HUDEP-2 (cell line): ENCODE results near the gene RAB1A.

ENCODE experiments used
- DNase-seq, 76 experiments: peaks; one replicate each; lab custom pipeline; 2025; ENCODE audit not compliant: unreplicated experiment in 76 of 76; lab: John Stamatoyannopoulos, UW

RAB1A gene

DNA sequence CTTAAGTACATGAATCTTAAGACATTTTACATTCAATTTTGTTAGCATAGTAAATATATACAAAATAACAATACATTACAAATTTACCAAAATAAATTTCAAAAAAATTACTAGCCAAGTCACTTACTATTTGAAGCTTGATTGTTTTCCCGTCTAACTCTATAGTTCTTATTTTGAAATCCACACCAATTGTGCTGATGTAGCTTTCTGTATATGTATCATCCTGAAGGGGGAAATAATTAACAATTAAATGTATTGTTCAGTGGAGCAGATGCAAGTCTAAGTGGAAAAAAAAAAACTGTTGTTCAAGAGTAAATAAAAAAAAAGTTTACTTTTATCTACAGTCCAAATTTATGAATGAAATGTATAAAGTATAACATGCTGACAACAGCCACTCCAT is 32.1 kb downstream of the RAB1A start:
- DNase-seq: no peak

- DNase-seq: no peak
Measured at GRCh38 chr2:65096948-65097347, 33.0 kb downstream of the RAB1A start.

DNA sequence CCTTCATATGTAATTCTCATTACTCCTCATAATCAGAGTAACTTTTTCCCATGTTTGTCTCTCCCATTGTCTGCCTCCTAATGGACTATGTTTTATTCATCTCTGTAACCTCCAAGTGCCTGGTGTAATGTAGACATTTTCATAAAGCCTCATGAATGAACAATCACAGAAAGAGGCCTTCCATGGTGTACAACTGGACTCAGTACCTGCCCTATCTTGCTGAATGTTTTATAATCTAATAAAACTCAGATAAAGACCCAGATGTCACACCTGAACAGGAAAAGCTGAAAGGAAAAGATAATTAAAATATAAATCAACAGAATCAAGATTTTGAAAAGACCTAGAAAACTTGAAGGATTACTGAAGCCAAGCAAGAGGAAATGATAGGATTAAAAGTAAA is 36.7 kb downstream of the RAB1A start:
- DNase-seq: no peak

- no peak for DNase-seq
Measured at GRCh38 chr2:65092791-65093190, 37.1 kb downstream of the RAB1A start.

DNA sequence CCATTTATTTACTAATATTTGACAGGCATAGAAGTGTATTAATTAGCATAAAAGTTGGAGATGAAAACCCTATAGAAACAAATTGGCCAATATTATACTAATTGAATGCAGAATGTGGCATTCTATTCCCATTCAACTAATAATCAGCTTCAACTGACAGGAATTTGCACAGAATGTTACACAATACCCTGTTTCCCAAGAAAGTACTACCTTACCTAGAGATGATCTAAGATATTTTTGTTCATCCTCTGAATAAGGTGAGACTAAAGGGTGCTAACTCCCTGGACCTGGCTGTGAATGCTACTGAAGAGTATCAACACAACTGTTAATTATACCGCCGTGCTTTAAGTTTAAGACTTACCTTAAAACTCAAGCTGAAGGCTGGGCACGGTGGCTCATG is 44.8 kb downstream of the RAB1A start:
- DNase-seq: no peak

DNA sequence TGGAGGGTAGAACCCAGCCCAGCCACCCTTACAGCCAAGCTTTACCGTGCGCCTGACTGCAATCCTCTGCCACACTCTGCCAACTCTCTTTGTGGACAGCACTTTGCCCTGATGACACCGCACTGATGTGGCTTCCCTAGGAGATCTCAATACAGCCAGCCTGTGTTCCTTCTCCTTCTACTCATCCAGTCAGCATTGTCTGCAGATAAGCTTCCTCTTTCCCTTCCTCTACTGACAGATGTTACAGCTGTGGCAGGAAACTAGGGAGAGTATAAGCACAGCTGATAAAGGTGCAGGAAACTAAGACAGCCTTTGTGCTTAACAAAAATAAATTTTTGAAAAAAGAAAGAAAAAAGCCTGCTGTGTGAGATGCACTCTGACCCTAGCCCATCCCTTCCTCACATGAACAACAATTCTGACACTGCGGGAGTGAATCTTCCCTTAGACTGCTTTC is 48.6 kb downstream of the RAB1A start:
- DNase-seq: peak in 1 of 76 experiments; percentile 18

GRCh38 chr2:65079017-65079416 is 50.9 kb downstream of the RAB1A start:
- no peak for DNase-seq

DNA sequence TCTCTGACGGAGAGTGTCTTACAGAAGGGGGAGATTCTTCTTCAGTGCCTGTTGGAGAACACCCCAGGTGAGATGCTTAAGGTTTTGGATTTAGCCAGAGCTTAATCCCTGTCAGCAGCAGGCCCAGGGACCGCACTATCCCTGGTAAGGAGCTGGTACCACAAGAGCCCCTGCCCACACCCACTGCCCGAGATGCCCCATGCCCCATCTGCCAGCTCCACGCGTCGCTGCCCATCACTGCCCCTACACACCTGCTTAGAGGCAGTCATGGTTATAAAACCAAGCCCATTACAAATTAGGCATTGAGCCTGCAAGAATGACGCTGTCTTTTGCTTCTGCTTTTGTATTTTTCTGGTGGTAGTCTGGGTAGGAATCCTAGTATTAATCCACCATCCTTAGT is 52.0 kb downstream of the RAB1A start:
- DNase-seq: no peak

GRCh38 chr2:65076345-65076710 is 53.6 kb downstream of the RAB1A start:
- DNase-seq: no peak

DNA sequence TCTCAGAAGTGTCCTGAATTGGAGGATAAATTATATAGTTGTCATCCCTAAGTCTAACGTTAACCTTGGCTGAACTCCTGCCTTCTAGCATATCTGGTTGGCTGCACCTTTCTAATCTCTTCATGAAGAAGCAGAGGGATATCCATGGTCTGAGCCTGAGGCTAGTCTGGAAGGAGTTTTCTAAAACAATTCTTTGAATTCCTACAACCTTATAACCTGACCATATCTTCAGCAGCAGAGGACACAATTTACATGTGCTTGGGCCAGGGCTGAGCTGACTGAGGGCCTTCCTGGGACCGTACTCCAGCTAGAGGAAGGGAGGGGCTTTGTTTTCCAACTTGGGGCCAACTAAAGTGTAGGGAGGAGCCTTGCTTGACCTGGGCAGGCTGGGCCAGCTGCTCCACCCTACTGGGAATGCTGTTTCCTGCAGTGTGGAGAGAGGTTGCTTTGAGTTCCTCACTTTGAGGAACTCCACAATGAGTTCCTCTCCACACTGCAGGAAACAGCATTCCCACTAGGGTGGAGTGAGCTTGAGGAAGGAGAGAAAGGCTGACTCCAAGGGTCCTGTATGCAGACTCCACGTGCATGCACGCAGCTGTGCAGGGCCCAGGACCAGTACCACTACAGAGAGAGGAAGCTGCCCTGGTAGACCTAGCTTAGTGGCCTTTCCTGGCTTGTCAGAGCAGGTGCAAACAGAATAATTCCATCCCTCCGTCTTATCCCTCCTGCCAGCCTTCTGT is 54.1 kb downstream of the RAB1A start:
- peak in 1 of 76 experiments; percentile 1 for DNase-seq

- DNase-seq: no peak
Measured at GRCh38 chr2:65075176-65075575, 54.7 kb downstream of the RAB1A start.

- DNase-seq: no peak
Measured at GRCh38 chr2:65073879-65074565, 55.9 kb downstream of the RAB1A start.

- no peak for DNase-seq
Measured at GRCh38 chr2:65072181-65072970, 57.5 kb downstream of the RAB1A start.

DNA sequence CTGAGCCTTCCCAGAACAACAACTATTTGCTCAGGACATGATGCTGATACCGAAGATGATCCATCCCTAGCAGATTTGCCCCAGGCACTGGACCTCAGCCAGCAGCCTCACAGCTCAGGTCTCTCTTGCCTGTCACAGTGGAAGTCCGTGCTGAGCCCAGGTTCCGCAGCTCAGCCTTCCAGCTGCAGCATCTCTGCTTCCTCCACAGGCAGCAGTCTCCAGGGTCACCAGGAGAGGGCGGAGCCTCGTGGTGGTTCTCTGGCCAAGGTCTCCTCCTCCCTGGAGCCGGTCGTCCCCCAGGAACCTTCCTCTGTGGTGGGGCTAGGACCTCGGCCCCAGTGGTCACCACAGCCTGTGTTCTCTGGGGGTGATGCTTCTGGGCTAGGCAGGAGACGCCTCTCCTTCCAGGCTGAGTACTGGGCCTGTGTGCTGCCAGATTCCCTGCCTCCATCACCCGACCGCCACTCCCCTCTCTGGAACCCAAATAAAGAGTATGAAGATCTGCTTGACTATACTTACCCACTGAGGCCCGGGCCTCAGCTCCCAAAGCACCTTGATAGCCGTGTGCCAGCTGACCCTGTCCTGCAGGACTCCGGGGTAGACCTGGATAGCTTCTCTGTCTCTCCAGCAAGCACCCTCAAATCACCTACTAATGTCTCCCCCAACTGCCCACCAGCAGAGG is 58.3 kb downstream of the RAB1A start:
- DNase-seq: no peak

GRCh38 chr2:65070856-65071255 is 59.0 kb downstream of the RAB1A start:
- DNase-seq: no peak

DNA sequence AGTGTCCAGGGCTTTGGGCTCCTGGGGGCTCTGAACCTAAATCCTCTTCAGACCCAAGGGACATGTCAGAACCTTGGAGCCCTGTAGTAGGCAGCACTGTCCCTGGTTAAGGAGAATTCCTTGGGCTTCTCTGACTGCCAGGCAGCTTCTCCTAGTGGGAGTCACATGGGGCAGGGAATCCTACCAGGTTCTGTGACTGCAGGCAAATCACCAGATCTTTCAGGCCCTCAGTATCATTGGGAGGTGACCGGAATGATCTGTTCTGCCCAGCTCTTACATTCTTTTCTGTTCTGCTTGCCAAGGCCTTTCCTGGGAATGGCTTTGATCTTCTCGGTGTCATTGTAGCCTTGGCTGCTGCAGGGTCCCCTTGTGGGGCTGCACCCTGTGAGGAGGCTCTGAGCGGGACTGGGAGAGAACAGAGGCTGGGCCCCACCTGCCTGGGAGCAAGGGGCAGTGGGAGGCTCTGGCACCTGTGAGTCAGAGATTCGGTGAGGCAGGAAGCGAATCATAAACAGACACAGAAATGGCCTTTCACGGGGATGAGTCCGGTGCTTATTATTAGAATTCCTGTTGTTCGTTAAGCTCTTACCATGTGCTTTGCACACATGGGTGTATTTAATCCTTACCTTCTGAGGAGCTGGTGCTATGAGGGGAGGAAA is 59.6 kb downstream of the RAB1A start:
- no peak for DNase-seq

DNA sequence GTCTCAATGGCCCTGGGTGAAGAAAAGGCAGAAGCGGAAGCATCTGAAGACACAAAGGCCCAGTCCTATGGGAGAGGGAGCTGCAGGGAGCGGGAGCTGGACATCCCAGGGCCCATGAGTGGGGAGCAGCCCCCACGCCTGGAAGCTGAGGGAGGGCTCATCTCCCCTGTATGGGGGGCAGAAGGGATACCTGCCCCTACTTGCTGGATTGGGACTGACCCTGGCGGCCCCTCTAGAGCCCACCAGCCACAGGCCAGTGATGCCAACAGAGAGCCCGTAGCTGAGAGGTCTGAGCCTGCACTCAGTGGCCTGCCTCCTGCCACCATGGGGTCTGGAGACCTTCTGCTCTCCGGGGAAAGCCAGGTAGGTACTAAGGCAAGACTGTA is 60.5 kb downstream of the RAB1A start:
- no peak for DNase-seq

DNA sequence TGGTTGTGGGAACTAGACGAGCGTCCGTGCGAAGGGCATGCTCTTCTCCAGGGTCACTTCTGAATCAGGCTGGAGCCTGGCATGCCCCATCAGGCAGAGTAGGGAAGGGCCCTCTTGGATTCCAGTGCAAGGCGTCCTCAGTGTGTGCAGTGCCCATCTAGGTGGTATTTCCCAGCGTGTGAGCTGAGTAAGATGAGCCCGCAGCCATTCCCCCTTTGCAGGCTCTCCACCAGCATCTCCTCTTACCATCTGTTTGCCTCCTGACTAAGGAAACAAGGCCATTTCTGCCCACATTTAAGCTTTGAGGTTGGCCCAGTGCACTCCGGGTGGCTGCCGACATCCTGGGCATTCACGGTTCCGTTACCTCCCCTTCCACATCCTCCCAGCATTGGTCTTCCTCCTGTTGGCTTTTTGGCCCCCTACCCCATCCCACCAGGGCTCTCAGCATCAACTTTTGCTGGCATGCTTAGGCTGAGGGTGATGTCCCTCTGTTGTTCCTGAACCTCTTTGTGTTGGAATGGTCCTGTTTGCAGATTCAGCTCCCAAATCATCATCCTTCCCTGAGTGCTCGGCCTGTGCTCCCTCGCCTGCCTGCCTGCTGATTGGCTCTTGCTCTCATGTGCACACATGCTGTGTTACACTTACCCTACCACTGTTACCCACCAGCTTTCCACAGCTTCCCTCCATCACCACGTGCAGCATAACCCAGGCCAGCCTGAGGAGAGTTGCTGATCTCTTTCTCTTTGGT is 61.9 kb downstream of the RAB1A start:
- DNase-seq: no peak

GRCh38 chr2:65064728-65065552 is 65.0 kb downstream of the RAB1A start:
- DNase-seq: peak in 69 of 76 experiments; percentile 23 to 84 (median 53)
